ENCODE measurements around the gene SLC15A4.

The SLC15A4 gene

DNA sequence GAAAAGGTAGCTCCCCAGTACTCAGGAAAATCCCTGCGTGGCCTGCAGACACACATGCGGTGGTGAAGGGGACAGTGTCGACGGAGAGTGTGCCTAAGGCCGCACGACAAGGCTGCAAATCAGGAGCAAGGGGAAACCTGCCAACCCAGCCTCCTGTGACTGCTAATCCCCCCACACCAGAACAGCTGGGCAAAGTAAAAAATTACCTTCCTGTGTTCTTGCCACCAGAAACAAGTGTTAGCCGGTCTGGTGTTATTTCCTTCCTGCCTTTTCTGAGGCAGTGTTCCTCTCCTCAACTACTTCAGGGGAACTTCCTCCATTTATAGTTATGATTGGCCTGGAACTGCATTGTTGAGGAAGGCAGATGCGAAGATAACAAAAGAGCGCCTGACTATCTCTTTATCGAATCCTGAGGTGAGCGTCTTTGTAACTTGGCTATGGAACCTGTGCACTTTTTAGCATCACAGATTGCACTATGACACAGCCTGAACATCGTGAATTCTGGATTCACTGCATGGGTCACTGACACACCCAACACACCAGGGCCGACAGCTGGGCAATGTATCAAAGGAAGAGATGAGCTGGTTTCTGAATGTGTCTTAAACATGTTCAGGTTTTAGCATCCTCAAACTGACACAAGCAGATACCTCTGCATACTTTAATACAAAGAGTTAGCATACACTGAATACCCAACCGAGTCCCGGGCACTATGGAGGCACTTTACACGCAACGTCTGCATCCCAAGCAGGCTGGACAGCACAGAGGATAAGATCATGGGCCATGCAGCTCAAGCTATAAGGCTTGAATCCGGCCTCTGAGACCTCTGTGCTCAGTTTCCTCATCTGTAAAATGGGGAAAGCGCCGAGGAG, 28.9 kb downstream of the SLC15A4 start:
- no peak for DNase-seq (ENCODE audit: low read depth in 2 of 2)

DNA sequence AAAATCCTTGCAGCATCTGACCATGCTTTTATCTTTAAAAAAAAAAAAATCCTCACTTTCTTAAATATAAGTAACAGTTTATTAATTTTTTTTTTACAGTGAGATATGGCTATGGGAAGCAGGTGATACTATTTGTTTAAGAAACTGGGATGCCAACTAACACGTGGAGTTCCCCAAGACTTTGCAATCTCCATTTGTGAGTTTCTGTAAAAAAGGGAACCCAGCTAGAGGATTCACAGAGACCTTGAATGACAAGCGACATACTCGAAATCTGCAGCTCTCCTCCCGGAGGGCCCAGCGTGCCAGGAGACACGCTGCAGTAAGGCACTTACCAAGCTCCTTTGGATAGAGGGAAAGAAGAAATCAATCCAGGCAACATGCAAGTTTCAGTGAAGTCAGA, 30.1 kb downstream of the SLC15A4 start:
- DNase-seq (ENCODE audit: low read depth in 2 of 2): no peak

GRCh38 chr12:128792881-128793280, 30.9 kb downstream of the SLC15A4 start:
- no peak for DNase-seq (ENCODE audit: low read depth in 2 of 2)

GRCh38 chr12:128792398-128792797, 31.4 kb downstream of the SLC15A4 start:
- no peak for DNase-seq (ENCODE audit: low read depth in 2 of 2)

DNA sequence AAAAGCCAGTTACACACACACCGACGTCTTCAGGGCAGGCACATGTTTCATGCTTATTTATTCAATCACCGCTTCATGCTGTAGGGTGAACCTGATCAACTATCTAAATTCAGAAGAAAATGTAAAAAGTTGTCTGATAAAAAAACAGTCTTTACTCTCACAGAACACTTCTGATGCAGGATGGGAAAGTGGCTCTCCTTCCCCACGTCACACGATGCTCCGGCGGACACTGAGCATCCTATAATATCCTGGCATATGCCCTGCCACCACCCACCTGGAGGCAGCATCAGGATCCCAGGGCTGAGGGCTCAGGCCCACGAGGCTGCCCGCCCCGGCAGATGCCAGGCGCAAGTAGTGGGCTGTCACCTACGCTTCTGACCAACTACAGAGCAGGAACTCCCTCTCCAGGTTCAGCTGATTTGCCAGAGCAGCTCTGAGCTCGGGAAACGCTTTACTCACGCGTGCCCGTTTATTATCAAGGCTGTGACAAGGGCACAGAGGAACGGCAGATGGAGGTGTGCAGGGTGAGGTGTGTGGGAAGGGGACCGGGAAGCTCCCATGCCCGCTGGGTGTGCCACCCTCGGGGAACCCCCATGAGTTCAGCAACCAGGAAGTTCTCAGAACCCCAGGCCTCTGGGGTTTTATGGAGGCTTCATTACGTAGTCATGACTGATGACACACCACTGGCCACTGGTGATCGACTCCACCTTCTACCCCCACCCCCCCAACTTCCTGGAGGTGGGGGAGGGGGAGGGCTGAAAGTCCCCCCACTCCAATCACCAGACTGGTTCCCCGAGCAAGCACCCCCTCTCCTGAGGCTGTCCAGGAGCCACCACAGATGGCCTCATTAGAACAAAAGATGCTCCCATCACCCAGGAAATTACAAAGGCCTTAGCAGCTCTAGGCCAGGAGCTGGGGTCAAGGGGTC, 32.1 kb downstream of the SLC15A4 start:
- no peak for DNase-seq (ENCODE audit: low read depth in 2 of 2)

GRCh38 chr12:128790653-128791373, 32.9 kb downstream of the SLC15A4 start:
- DNase-seq (ENCODE audit: low read depth in 2 of 2): no peak

GRCh38 chr12:128790221-128790620, 33.5 kb downstream of the SLC15A4 start:
- DNase-seq (ENCODE audit: low read depth in 2 of 2): no peak

DNA sequence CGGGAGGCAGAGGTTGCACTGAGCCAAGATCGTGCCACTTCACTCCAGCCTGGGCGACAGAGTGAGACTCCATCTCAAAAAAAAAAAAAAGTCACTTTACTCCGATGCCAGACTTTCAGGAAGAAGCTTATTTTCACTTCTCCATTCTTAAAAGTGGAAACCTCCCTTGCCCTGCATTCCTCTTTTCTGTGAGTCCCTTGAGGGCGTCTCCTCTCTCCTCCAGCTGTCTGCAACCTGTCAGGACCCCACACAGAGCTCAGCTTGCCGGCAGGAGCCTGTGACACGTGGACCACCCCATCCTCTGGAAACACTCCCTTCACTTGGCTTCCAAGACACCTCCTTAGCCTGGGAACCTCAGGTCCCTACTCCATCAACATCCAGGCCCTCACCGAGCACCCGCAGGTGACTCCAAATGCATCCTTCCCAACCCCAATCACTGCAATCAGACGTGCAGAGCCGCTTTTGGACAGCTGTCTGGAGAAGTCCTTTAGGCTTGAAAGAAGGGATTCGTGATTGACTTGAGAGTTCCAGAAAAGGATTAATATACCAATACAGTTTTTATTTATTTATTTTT, 34.3 kb downstream of the SLC15A4 start:
- DNase-seq (ENCODE audit: low read depth in 2 of 2): no peak

- no peak for DNase-seq (ENCODE audit: low read depth in 2 of 2)
Measured at GRCh38 chr12:128787827-128788226, 35.9 kb downstream of the SLC15A4 start.

DNA sequence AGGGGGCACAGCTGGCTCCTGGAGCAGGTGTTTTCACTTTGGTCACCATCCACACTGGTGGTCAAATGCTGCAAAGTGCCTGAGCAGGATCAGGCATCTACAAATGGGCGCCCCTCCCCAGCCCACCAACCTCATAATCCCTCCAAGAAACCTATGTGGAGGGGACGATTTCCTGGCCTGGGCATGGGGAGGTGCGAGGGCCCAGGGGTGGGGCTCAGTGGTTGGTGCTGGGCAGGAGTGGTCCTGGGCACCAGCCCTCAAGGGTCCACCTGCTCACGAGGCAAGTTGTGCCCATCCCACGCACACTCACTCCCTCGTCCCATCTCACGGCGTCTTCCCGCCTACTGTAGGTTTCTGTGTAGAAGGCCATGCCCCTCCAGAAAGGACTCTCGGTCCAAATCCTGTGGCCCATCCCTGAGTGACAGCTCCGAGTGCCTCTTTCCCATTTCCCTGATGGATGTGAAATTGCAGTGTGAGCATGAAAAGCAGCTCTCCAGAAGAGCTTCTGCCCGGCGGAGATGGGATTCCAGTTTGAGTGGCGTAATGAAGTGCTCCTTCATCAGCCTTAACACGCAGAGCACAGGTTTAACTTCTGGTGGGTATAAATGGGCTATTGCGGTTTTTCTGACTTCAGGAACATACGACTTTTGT, 36.9 kb downstream of the SLC15A4 start:
- no peak for DNase-seq (ENCODE audit: low read depth in 2 of 2)

- no peak for DNase-seq (ENCODE audit: low read depth in 2 of 2)
Measured at GRCh38 chr12:128784030-128784760, 39.6 kb downstream of the SLC15A4 start.

- peak in 1 of 2 donors; percentile 20 for DNase-seq (ENCODE audit: low read depth in 2 of 2)
Measured at GRCh38 chr12:128783129-128783574, 40.6 kb downstream of the SLC15A4 start.

DNA sequence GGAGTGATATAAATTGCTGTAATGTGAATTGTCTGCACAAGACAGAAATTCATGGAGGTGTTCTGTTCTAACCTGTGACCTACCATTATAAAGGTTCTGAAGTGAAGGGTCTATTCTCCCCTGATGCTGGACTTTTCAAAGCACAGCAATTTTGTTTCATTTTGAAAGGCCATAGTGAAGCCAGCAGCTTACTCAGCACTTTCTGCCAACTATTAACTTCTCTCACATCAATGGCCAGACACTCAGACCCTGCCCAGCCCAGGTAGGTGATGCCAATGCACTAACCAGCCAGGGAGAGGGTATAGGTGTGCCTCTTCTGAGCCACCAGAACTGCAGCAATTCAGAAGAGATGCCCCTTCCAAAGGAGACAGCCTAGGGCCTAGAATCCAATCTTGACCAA, 43.9 kb downstream of the SLC15A4 start:
- DNase-seq (ENCODE audit: low read depth in 2 of 2): no peak

DNA sequence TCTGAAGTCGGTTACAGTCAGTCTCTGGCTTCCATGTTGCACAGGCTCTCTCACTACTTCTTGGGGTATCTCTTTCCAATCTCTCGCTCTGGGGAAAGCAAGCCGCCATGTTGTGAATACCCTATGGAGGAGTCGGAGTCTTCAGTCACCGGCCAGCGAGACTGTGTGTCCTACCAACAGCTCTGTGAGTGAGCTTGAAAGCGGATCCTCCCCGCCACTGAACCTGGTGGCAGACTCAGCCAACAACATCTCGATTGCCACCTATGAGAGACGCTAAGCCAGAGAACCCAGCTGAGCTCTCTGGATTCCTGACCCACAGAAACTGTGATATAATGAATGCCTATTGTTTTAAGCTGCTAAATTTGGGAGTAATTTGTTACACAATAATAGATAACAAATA, 51.5 kb downstream of the SLC15A4 start:
- no peak for DNase-seq (ENCODE audit: low read depth in 2 of 2)

DNA sequence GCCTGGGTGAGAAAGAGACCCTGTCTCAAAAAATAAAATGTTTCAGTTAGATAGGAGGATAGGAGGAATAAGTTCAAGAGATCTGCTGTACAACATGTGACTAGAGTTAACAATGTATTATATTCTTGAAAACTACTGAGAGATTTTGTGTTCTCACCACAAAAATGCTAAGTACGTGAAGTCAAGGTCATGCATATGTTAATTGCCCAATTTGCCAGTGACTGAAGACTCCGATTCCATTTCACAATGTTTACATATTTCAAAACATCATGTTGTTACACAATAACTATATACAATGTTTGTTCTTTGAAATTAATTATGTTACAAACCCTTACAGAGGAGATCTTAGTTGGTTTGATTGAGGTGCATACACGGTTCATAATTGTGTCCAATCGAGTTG, 52.1 kb downstream of the SLC15A4 start:
- no peak for DNase-seq (ENCODE audit: low read depth in 2 of 2)

DNA sequence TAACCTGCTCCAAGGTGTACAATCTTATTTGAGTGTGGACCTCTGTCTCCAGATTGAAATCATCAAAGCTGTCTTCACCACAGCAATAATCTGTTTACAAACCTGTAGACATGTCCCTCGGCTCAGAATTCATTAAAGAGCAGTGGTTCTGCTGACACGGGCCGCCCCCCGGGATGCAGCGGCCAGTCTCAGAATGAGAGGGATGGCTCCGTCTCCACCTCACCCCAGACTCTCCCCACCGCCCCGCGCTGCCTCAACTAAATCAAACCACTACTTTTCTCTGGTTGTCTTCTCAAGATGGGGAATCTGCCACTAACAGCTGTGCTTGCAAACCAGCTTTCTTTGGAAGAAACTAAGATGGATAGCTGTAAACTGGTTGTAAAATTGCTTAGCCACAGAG, 56.2 kb downstream of the SLC15A4 start:
- no peak for DNase-seq (ENCODE audit: low read depth in 2 of 2)

GRCh38 chr12:128766738-128767501, 56.8 kb downstream of the SLC15A4 start:
- DNase-seq (ENCODE audit: low read depth in 2 of 2): no peak

DNA sequence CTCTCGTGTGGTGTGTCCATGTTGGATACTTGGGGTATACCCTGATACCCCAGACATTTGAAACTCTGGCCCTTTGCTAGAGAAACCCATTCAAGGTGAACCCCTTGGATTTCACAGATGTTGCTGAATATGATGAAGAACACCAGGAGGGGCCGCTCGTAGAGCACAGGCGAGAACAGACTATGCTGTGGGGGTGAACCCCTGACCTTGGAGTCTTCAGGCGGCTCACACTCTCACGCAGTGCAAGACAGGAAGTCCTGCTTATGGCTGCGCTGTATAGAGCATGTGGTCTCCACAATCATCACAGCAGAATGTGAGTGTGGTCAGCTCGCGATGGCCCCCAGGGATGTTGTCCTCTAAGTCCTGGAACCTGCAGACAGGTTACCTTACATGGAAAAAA, 60.4 kb downstream of the SLC15A4 start:
- DNase-seq (ENCODE audit: low read depth in 2 of 2): no peak

DNA sequence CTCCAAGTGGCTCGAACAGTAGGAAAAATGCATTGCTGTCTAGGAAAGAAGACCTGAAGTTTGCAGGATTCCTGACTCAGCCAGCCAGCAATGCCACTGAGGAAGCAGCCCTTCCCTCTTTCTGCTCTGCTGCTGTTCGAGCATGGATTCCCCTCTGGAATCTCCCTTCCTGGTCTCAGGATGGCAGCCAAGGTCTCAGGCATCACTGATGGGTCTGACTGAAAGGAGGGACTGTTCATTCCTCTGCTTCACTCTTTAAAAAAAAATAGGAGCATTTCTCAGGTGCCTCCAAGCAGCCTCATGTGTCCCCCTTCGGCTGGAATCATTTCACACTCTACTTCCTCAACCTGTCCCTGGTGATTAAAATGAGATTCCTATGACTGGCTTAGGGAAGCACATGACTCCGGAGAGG, 62.4 kb downstream of the SLC15A4 start:
- no peak for DNase-seq (ENCODE audit: low read depth in 2 of 2)

DNA sequence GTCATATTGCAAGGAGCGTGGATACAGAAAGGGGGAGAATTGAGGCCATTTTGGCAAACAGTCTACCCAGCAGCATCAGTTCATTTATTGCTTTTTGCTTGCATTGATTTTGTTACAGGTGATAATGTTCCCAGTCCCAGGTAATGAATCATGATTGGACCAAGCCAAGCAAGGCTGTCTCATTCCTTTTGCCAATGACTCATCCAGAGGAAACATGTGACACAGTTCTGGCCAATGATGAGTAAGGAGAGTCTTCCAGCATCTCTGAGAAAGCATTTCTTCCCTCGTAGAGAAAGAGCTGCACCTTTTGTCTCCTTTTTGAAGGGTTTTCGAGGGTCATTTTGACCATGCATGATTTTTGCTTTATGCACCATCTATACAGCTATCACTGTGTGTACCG, 68.2 kb downstream of the SLC15A4 start:
- DNase-seq (ENCODE audit: low read depth in 2 of 2): no peak
